ENCODE data around the gene CFAP299. TPM values are rescaled to one million over a fixed set of nuclear protein-coding genes. Genes with fewer than 3 reads are reported as not detected.

CFAP299 gene
- total RNA-seq, 1 donor from 2014 or later = 5.1 TPM

GRCh38 chr4:80365928-80366327, 30.4 kb downstream of the CFAP299 start:
- no peaks in the 10 kb centered on the region for H3K36me3 ChIP-seq
- no peak overlapping the region for H3K4me3 ChIP-seq
- no peaks in the 10 kb centered on the region for H3K9me3 ChIP-seq
- TF ChIP-seq CTCF (IDR thresholded peaks at IDR 0.05) = peak; percentile 54
- ATAC-seq = peak; percentile 86
- H3K4me1 ChIP-seq = no peaks in the 10 kb centered on the region
- H3K27ac ChIP-seq = no peak overlapping the region
- H3K27me3 ChIP-seq (ENCODE audit: low read depth) = no peaks in the 10 kb centered on the region
- peak; percentile 52 for DNase-seq
- intact Hi-C loops (cut with DNase I) = loop anchor here (10.0 kb wide), 1 partner anchor 689 kb away; no protein-coding TSS in a partner anchor

GRCh38 chr4:80367737-80368136, 32.2 kb downstream of the CFAP299 start:
- ATAC-seq (no peak), DNase-seq (no peak)
- Histone ChIP-seq H3K36me3 (no peaks in the 10 kb centered on the region), H3K4me1 (no peaks in the 10 kb centered on the region), H3K27ac (no peak overlapping the region), H3K9me3 (no peaks in the 10 kb centered on the region), H3K27me3 (ENCODE audit: low read depth) (no peaks in the 10 kb centered on the region), H3K4me3 (no peak overlapping the region)
- intact Hi-C loops (cut with DNase I) = loop anchor here (10.0 kb wide), 1 partner anchor 687 kb away; no protein-coding TSS in a partner anchor
- no peak for TF ChIP-seq CTCF (IDR thresholded peaks at IDR 0.05)

- ATAC-seq (no peak), DNase-seq (no peak)
- intact Hi-C loops (cut with DNase I) = no loop called here
- no peaks in the 10 kb centered on the region for H3K27me3 ChIP-seq (ENCODE audit: low read depth)
- no peaks in the 10 kb centered on the region for H3K4me1 ChIP-seq
- H3K36me3 ChIP-seq = no peaks in the 10 kb centered on the region
- H3K27ac ChIP-seq = no peak overlapping the region
- no peak for TF ChIP-seq CTCF (IDR thresholded peaks at IDR 0.05)
- H3K9me3 ChIP-seq = no peaks in the 10 kb centered on the region
- no peak overlapping the region for H3K4me3 ChIP-seq
Measured at GRCh38 chr4:80370635-80371034, 35.1 kb downstream of the CFAP299 start.

GRCh38 chr4:80371046-80371445, 35.5 kb downstream of the CFAP299 start:
- Histone ChIP-seq H3K4me3 (no peak overlapping the region), H3K36me3 (no peaks in the 10 kb centered on the region), H3K4me1 (no peaks in the 10 kb centered on the region), H3K9me3 (no peaks in the 10 kb centered on the region), H3K27ac (no peak overlapping the region), H3K27me3 (ENCODE audit: low read depth) (no peaks in the 10 kb centered on the region)
- ATAC-seq (no peak), DNase-seq (no peak)
- no peak for TF ChIP-seq CTCF (IDR thresholded peaks at IDR 0.05)
- intact Hi-C loops (cut with DNase I) = no loop called here

GRCh38 chr4:80374180-80374579, 38.6 kb downstream of the CFAP299 start:
- Histone ChIP-seq H3K4me1 (no peaks in the 10 kb centered on the region), H3K9me3 (no peaks in the 10 kb centered on the region), H3K4me3 (no peak overlapping the region), H3K36me3 (no peaks in the 10 kb centered on the region), H3K27me3 (ENCODE audit: low read depth) (no peaks in the 10 kb centered on the region), H3K27ac (no peak overlapping the region)
- no peak for TF ChIP-seq CTCF (IDR thresholded peaks at IDR 0.05)
- no peak for ATAC-seq
- no peak for DNase-seq
- intact Hi-C loops (cut with DNase I) = no loop called here
